Vagina (tissue), 2 donors: ENCODE data around the gene ZFTA.

Experiments
- CTCF ChIP-seq, 3 experiments: fragments of 450-650 bp in 2 of 3; fragments of 200-600 bp in 1 of 3; sonication (generic) in 1 of 3; IDR thresholded peaks; one replicate each; pipeline ENCODE4 v1.5.1; 2017 to 2019; ENCODE audit warnings: antibody characterized with exemption in 3 of 3, mild to moderate bottlenecking in 2 of 3, moderate library complexity in 2 of 3
- POLR2AphosphoS5 ChIP-seq, 2 donors: sonication (generic); formaldehyde crosslinking; IDR thresholded peaks; one replicate each; pipeline ENCODE4 v1.9.0; 2017; ENCODE audit warnings: antibody characterized with exemption in 2 of 2, mild to moderate bottlenecking in 2 of 2, low read depth in 1 of 2; ENCODE audit not compliant: insufficient read depth in 1 of 2

GRCh38 chr11:63729326-63729725, 39.2 kb downstream of the ZFTA start:
- TF ChIP-seq CTCF (IDR thresholded peaks at IDR 0.05) (no peak), POLR2AphosphoS5 (IDR thresholded peaks at IDR 0.05; ENCODE audit: insufficient read depth in 1 of 2, low read depth in 1 of 2) (no peak)
